ENCODE measurements around the gene PDCL2.
"Not testable (repeated sequence)": the region's sequence is repeated elsewhere in the genome, so short reads cannot be mapped to it uniquely, and the experiment has no call there.

- TF ChIP-seq POLR2AphosphoS5, POLR2A (IDR thresholded peaks at IDR 0.05): not testable (repeated sequence)
- TF ChIP-seq, protein P1, sequence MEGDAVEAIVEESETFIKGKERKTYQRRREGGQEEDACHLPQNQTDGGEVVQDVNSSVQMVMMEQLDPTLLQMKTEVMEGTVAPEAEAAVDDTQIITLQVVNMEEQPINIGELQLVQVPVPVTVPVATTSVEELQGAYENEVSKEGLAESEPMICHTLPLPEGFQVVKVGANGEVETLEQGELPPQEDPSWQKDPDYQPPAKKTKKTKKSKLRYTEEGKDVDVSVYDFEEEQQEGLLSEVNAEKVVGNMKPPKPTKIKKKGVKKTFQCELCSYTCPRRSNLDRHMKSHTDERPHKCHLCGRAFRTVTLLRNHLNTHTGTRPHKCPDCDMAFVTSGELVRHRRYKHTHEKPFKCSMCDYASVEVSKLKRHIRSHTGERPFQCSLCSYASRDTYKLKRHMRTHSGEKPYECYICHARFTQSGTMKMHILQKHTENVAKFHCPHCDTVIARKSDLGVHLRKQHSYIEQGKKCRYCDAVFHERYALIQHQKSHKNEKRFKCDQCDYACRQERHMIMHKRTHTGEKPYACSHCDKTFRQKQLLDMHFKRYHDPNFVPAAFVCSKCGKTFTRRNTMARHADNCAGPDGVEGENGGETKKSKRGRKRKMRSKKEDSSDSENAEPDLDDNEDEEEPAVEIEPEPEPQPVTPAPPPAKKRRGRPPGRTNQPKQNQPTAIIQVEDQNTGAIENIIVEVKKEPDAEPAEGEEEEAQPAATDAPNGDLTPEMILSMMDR (IDR thresholded peaks at IDR 0.05), result not testable (repeated sequence)
Observed at GRCh38 chr4:55624063-55624462, 32.0 kb upstream of the PDCL2 start.

Data from suprapubic skin (tissue), 4 donors.